HG02938 (cell line): ENCODE results near the gene ITGAE.
"Not testable (repeated sequence)": the region's sequence is repeated elsewhere in the genome, so short reads cannot be mapped to it uniquely, and the experiment has no call there.

Source experiments
- ATAC-seq: cut with Tn5 transposase; IDR thresholded peaks from one replicate; pipeline ENCODE4 v1.9.1; 2021; ENCODE audit warnings: mild to moderate bottlenecking, moderate library complexity; ENCODE audit not compliant: unreplicated experiment

ITGAE gene, protein sequence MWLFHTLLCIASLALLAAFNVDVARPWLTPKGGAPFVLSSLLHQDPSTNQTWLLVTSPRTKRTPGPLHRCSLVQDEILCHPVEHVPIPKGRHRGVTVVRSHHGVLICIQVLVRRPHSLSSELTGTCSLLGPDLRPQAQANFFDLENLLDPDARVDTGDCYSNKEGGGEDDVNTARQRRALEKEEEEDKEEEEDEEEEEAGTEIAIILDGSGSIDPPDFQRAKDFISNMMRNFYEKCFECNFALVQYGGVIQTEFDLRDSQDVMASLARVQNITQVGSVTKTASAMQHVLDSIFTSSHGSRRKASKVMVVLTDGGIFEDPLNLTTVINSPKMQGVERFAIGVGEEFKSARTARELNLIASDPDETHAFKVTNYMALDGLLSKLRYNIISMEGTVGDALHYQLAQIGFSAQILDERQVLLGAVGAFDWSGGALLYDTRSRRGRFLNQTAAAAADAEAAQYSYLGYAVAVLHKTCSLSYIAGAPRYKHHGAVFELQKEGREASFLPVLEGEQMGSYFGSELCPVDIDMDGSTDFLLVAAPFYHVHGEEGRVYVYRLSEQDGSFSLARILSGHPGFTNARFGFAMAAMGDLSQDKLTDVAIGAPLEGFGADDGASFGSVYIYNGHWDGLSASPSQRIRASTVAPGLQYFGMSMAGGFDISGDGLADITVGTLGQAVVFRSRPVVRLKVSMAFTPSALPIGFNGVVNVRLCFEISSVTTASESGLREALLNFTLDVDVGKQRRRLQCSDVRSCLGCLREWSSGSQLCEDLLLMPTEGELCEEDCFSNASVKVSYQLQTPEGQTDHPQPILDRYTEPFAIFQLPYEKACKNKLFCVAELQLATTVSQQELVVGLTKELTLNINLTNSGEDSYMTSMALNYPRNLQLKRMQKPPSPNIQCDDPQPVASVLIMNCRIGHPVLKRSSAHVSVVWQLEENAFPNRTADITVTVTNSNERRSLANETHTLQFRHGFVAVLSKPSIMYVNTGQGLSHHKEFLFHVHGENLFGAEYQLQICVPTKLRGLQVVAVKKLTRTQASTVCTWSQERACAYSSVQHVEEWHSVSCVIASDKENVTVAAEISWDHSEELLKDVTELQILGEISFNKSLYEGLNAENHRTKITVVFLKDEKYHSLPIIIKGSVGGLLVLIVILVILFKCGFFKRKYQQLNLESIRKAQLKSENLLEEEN

GRCh38 chr17:3800362-3801271, at the start of gene ITGAE:
ITGAE (minus strand) TSS chr17:3801188; CDS start chr17:3801144, 44 bp downstream.
- no peak for ATAC-seq

GRCh38 chr17:3848229-3848835, 47.3 kb upstream of the ITGAE start:
- no peak for ATAC-seq

GRCh38 chr17:3847165-3847670, 46.2 kb upstream of the ITGAE start:
- ATAC-seq, result no peak

GRCh38 chr17:3846437-3847164, 45.6 kb upstream of the ITGAE start:
- ATAC-seq, result no peak

- ATAC-seq, result peak; percentile 85
Observed at GRCh38 chr17:3845621-3846436, 44.8 kb upstream of the ITGAE start, which contains the start of gene NCBP3. NCBP3 (minus strand) TSS chr17:3846246; CDS start chr17:3846223, 23 bp downstream.

GRCh38 chr17:3845291-3845620, 44.3 kb upstream of the ITGAE start:
- peak; percentile 19 for ATAC-seq

GRCh38 chr17:3844556-3844955, 43.6 kb upstream of the ITGAE start:
- not testable (repeated sequence) for ATAC-seq

DNA sequence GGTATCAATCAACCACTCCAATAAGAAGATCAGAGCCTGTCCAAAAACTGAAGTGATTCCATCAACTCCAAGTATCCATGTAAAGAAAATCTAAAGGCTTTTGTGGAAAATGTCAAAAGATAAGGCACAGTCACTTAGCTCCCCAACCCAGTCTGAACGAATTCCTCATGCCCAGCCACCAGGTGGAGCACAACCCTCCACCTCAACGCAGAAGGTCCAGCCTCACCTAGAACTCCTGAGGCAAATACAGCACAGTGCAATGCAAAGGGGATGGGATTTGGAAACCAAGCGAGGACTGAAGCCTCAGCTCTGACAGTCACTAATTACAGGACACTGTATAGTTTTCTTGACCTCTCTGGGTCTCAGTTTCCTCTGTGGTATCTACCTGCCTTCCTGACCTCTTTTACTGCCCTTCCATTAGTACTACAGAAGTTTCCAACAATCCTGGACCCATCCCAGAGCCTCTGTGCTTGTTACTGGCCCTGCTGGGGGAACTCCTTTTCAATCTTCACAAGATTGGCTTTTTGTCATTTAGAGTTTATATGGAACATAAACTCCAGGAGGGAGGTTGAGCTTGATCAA, 43.0 kb upstream of the ITGAE start:
- no peak for ATAC-seq

DNA sequence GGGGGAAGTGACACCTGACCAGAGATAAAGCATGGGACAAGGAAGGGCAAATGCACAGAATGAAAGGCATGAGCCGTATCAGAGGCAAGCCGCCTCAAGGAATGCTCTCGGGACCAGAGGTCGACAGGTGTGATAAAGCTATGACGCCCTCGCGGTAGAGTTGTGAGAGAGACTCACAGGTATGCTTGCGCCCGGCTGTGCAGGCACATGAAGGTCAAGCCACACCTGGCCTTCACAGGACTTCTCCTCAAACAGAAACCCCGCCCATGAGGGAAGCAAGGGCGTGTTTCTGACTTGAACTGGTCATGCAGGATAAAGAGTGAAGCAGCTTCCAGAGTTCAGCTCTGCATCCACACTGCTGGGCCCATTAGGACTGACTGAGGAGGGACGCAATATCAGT, 37.2 kb upstream of the ITGAE start:
- no peak for ATAC-seq

DNA sequence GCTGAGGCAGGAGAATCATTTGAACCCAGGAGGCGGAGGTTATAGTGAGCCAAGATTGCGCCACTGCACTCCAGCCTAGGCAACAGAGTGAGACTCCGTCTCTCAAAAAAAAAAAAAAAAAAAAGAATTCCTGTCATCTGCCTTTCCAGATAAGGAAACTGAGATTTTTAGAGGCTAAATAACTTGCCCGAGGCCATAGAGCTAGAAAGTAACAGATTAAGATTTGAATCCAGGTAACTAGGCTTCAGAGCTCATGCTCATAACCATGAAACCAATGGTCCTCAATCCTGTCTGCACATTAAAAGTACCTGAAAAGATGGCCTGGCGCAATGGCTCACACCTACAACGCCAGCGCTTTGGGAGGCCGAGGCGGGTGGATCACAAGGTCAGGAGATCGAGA, 35.6 kb upstream of the ITGAE start:
- no peak for ATAC-seq

GRCh38 chr17:3835410-3836229, 34.6 kb upstream of the ITGAE start:
- ATAC-seq, result no peak

- ATAC-seq, result no peak
Observed at GRCh38 chr17:3834811-3835210, 33.8 kb upstream of the ITGAE start.

GRCh38 chr17:3828852-3829232, 27.9 kb upstream of the ITGAE start:
- ATAC-seq, result no peak

DNA sequence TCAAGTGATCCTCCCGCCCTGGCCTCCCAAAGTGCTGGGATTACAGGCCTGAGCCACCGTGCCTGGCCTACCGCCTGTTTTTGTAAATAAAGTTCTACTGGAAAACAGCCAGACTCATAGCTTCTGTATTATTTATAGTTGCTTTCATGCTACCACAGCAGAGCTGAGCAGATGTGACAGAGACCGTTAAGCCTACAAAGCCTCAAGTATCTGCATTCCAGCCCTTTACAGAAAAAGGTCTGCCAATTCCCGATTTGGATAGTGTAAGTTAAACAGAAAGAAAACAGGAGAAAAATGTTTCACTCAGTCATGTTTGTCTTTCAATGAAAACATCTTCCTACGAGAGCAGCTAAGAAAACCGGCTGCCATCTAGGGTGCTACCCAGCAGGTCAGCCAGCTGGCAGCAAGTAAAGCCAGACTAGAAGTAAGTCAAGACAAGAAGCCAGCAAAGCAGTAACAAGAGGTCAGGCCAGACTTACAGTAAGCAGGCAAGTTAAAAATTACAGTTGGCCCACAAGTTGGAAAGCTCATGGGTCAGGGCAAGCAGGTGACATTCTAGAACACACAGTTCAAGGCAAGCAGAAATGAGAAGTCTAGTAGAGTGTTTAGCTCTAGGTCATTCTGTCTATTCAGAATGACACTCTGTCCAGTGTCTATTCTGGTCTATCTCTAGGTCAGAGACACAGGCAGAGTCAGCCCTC, 27.3 kb upstream of the ITGAE start:
- ATAC-seq, result no peak

GRCh38 chr17:3827124-3827773, 26.3 kb upstream of the ITGAE start:
- ATAC-seq, result no peak

- no peak for ATAC-seq
Observed at GRCh38 chr17:3826191-3826590, 25.2 kb upstream of the ITGAE start.
